GM23338 (cell line): ENCODE data around the gene HOXA10. TPM values are rescaled to one million over a fixed set of nuclear protein-coding genes. Genes with fewer than 3 reads are reported as not detected.
A peak's percentile ranks its signal among the peaks of the same experiment; 100 is the strongest.

ENCODE experiments used
- ATAC-seq: fragments of 200-7000 bp; cut with Tn5 transposase; 3 replicates; pipeline ENCODE4 v1.9.1; 2020
- DNase-seq: peaks from one replicate; pipeline ENCODE4 v3.0.0-alpha.2; 2015; ENCODE audit warnings: low spot score
- H2AFZ ChIP-seq: fragments of 200-600 bp; sonication (generic); 2 replicates; pipeline ENCODE4 v1.8.0; 2016; ENCODE audit warnings: antibody characterized with exemption, mild to moderate bottlenecking, moderate library complexity
- H3F3A ChIP-seq: fragments of 200-600 bp; sonication (generic); replicated peaks from 2 replicates; pipeline ENCODE4 v1.8.0; 2017; ENCODE audit warnings: antibody characterized with exemption, mixed run types, low read depth
- H3K27ac ChIP-seq: fragments of 200-600 bp; sonication (generic); 2 replicates; pipeline ENCODE4 v1.6.1; 2016; ENCODE audit warnings: low read depth
- H3K27me3 ChIP-seq: fragments of 200-600 bp; sonication (generic); 2 replicates; pipeline ENCODE4 v1.8.0; 2016; ENCODE audit warnings: mild to moderate bottlenecking, mixed run types, moderate library complexity; ENCODE audit not compliant: insufficient read depth
- H3K36me3 ChIP-seq: fragments of 200-600 bp; sonication (generic); 2 replicates; pipeline ENCODE4 v1.8.0; 2016; ENCODE audit warnings: mild to moderate bottlenecking; ENCODE audit not compliant: insufficient read depth
- H3K4me1 ChIP-seq: fragments of 200-600 bp; sonication (generic); 2 replicates; pipeline ENCODE4 v1.8.0; 2016; ENCODE audit warnings: mild to moderate bottlenecking, moderate library complexity; ENCODE audit not compliant: insufficient read depth
- H3K4me2 ChIP-seq: fragments of 200-600 bp; sonication (generic); 2 replicates; pipeline ENCODE4 v1.7.1; 2017; ENCODE audit warnings: mixed run types
- H3K4me3 ChIP-seq: fragments of 200-600 bp; sonication (generic); 2 replicates; pipeline ENCODE4 v1.6.1; 2016; ENCODE audit warnings: mixed run types
- H3K79me2 ChIP-seq: fragments of 200-600 bp; sonication (generic); replicated peaks from 2 replicates; pipeline ENCODE4 v1.8.0; 2017; ENCODE audit warnings: mild to moderate bottlenecking; ENCODE audit not compliant: insufficient read depth
- H3K9me2 ChIP-seq: fragments of 200-600 bp; sonication (generic); 2 replicates; pipeline ENCODE4 v1.8.0; 2017; ENCODE audit not compliant: insufficient read depth
- H4K20me1 ChIP-seq: fragments of 200-600 bp; sonication (generic); replicated peaks from 2 replicates; pipeline ENCODE4 v1.8.0; 2017; ENCODE audit warnings: mild to moderate bottlenecking; ENCODE audit not compliant: insufficient read depth
- H3K27ac Mint-ChIP-seq: 2 replicates; pipeline ENCODE4 v1.8.0; 2020; ENCODE audit warnings: inconsistent platforms, mild to moderate bottlenecking, moderate library complexity, mixed read lengths
- H3K27me3 Mint-ChIP-seq: 3 replicates; pipeline ENCODE4 v1.8.0; 2022; ENCODE audit warnings: low read depth, mild to moderate bottlenecking, moderate library complexity, mixed read lengths, inconsistent platforms; ENCODE audit not compliant: insufficient read depth, poor library complexity
- H3K36me3 Mint-ChIP-seq: 3 replicates; pipeline ENCODE4 v1.8.0; 2021; ENCODE audit warnings: low read depth, mild to moderate bottlenecking, inconsistent platforms, moderate library complexity, mixed read lengths
- H3K4me1 Mint-ChIP-seq: 3 replicates; pipeline ENCODE4 v1.8.0; 2020; ENCODE audit warnings: mild to moderate bottlenecking, inconsistent platforms, mixed read lengths
- H3K4me3 Mint-ChIP-seq: 3 replicates; pipeline ENCODE4 v1.8.0; 2021; ENCODE audit warnings: moderate library complexity, mild to moderate bottlenecking, inconsistent platforms, mixed read lengths
- H3K9me3 Mint-ChIP-seq: 3 replicates; pipeline ENCODE4 v1.8.0; 2020; ENCODE audit warnings: moderate library complexity, mild to moderate bottlenecking, inconsistent platforms, mixed read lengths
- ETS1 ChIP-seq: IDR thresholded peaks from 2 replicates; pipeline ENCODE4 v1.6.1; 2016; ENCODE audit warnings: antibody characterized with exemption
- EZH2 ChIP-seq: fragments of 200-600 bp; sonication (generic); IDR thresholded peaks from one replicate; pipeline ENCODE4 v1.8.0; 2017; ENCODE audit warnings: antibody characterized with exemption, mild to moderate bottlenecking, low read depth; ENCODE audit not compliant: unreplicated experiment
- EZH2phosphoT487 ChIP-seq: fragments of 200-600 bp; sonication (generic); IDR thresholded peaks from one replicate; pipeline ENCODE4 v1.8.1; 2018; ENCODE audit warnings: antibody characterized with exemption; ENCODE audit not compliant: unreplicated experiment
- NANOG ChIP-seq: IDR thresholded peaks from 2 replicates; pipeline ENCODE4 v1.6.1; 2016; ENCODE audit warnings: antibody characterized with exemption, borderline replicate concordance
- STAT1 ChIP-seq: IDR thresholded peaks from one replicate; pipeline ENCODE4 v1.6.1; 2016; ENCODE audit warnings: antibody characterized with exemption; ENCODE audit not compliant: unreplicated experiment
- ZNF331 ChIP-seq: fragments of 250-450 bp; sonication (Bioruptor Pico); IDR thresholded peaks from 2 replicates; pipeline ENCODE4 v1.5.0; 2020; ENCODE audit warnings: low read depth, mild to moderate bottlenecking, moderate library complexity
- polyA plus RNA-seq: library from polyadenylated mRNA; unstranded; fragments of >200 nt; fragmentation: Nextera tagmentation; extraction: Ambion mirVana; gene quantifications from 2 replicates; pipeline ENCODE4 v1.2.1, GENCODE V29; 2016
- total RNA-seq: library from RNA; depleted of rRNA; stranded (reverse); fragments of >200 nt; shearing (Covaris generic); gene quantifications from 2 replicates; pipeline ENCODE4 v1.2.3, GENCODE V29; 2014

HOXA10 gene
- total and polyA plus RNA-seq, 2 experiments from 2014 or later: not detected

DNA sequence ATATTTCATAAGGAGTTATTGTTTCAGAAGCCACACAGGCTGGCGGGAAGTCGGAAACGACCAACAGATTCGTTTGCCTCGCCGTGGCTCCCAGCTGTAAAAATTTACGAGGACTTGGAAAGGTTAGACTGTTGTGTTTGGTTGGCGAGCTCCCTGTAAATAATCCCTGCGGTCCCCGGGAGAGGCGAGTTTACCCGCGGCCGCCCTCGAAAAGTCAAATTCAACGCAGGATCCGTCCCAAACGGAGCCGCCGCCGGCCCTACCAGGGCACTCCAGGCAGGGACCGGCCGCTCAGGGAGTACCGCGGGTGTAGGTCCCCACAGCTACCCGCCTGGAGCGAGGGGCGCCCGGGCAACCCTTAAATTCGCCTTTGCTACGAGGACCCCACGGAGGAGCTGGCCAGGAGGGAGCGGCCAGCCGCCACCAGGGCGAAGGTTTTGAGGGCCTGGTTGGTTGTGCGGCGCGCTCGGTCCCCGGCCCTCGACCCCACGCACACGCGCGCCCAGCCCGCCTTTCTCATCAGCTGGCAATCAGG is 8.1 kb downstream of the HOXA10 start:
- H3K4me1 ChIP-seq: peaks cover 4% of the 10 kb centered on the region
- H3F3A ChIP-seq: peaks cover 32% of the 10 kb centered on the region
- Mint-ChIP-seq H3K36me3 (no peaks in the 10 kb centered on the region; the same call in 2 of the 3 replicates), H3K27me3 (peaks cover 100% of the 10 kb centered on the region), H3K4me3 (no peak overlapping the region), H3K9me3 (peaks cover 11% of the 10 kb centered on the region; the same call in 2 of the 3 replicates), H3K4me1 (peaks cover 13% of the 10 kb centered on the region), H3K27ac (no peak overlapping the region)
- TF ChIP-seq STAT1 (no peak), EZH2 (peak; percentile 83), ETS1 (no peak), EZH2phosphoT487 (peak; percentile 98)
- ATAC-seq (no peak), DNase-seq (peak; percentile 32)
- no peaks in the 10 kb centered on the region for H3K9me2 ChIP-seq
- H2AFZ ChIP-seq: no peak overlapping the region
- no peak overlapping the region for H3K27ac ChIP-seq
- H3K4me3 ChIP-seq: no peak overlapping the region
- peaks cover 51% of the 10 kb centered on the region for H4K20me1 ChIP-seq
- no peaks in the 10 kb centered on the region; the same call in 1 of the 2 replicates for H3K36me3 ChIP-seq
- H3K79me2 ChIP-seq: no peaks in the 10 kb centered on the region
- no peak overlapping the region for H3K4me2 ChIP-seq
- peaks cover 100% of the 10 kb centered on the region for H3K27me3 ChIP-seq

DNA sequence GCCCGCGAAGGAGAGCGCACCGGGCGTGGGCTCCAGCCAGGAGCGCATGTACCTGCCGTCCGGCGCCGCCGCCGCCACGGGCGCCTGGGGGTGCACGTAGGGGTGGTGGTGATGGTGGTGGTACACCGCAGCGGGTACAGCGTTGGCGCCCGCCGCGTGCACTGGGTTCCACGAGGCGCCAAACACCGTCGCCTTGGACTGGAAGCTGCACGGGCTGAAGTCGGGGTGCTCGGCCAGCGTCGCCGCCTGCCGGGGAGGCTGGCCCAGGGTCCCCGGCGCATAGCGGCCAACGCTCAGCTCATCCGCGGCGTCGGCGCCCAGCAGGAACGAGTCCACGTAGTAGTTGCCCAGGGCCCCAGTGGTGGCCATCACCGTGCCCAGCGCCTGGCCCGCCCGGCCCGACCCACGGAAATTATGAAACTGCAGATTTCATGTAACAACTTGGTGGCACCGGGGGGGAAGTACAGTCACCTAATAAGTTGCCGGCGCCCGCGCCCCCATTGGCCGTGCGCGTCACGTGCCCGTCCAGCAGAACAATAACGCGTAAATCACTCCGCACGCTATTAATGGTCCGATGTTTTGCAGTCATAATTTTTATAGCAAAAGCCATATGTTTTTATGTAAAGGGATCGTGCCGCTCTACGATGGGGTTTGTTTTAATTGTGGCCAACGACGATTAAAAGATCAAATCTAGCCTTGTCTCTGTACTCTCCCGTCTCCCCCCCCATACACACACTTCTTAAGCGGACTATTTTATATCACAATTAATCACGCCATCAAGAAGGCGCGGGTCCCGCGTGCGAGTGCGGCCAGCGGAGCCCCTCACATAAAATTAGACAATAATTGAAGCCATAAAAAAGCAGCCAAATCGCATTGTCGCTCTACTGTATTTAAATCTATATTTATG is 8.8 kb downstream of the HOXA10 start, which contains the start of gene HOXA9:
Gene HOXA9, minus strand, starts transcription at position 449 of the 907 bp plus-strand sequence. Its CDS starts 80 bp downstream, at position 369.
- Mint-ChIP-seq H3K4me3 (peak within 1 kb of the TSS; percentile 43; the same call in 1 of the 3 replicates), H3K9me3 (peaks cover 11% of the 10 kb centered on the region; the same call in 2 of the 3 replicates), H3K36me3 (no peaks in the 10 kb centered on the region; the same call in 2 of the 3 replicates), H3K27me3 (peaks cover 99% of the 10 kb centered on the region), H3K27ac (no peak within 1 kb of the TSS), H3K4me1 (peaks cover 13% of the 10 kb centered on the region)
- Histone ChIP-seq H4K20me1 (peaks cover 44% of the 10 kb centered on the region), H3K4me3 (peak within 1 kb of the TSS; percentile 43; the same call in 1 of the 2 replicates), H3K27ac (no peak within 1 kb of the TSS), H3F3A (peaks cover 31% of the 10 kb centered on the region), H3K9me2 (no peaks in the 10 kb centered on the region), H3K79me2 (no peaks in the 10 kb centered on the region), H2AFZ (peak within 1 kb of the TSS; percentile 85; the same call in 1 of the 2 replicates), H3K4me1 (peaks cover 4% of the 10 kb centered on the region), H3K27me3 (peaks cover 100% of the 10 kb centered on the region), H3K36me3 (no peaks in the 10 kb centered on the region; the same call in 1 of the 2 replicates), H3K4me2 (peak within 1 kb of the TSS; percentile 65)
- ATAC-seq (peak; percentile 1; the same call in 2 of the 3 replicates), DNase-seq (peak; percentile 54)
- TF ChIP-seq ZNF331 (CRISPR knock-in tag) (no peak), NANOG (no peak), STAT1 (no peak), EZH2phosphoT487 (peak; percentile 88), EZH2 (peak; percentile 91), ETS1 (no peak)
